ENCODE measurements around the gene GALNT5.

Gene GALNT5

GRCh38 chr2:157290525-157290924 is 33.0 kb downstream of the GALNT5 start:
- DNase-seq (ENCODE audit: low read depth in 2 of 2, low spot score in 1 of 2), result no peak

DNA sequence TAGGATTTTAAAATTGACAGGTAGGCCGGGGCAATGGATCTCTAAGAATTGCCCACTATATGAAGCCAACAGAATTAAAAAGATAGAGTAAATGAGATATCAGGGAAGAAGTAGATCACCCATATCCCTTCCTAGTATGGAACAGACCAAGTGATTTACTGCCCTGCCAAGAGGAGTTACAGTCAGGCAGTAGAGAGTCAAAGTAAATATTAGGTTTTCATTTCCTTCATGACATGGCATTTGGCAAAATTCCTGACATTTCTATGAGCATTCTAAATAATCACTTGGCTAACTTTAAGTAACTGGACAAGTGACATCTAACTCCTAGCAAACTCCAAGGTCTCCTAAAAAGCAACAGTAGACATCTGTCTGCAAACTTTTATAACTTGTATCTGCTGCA is 33.5 kb downstream of the GALNT5 start:
- no peak for DNase-seq (ENCODE audit: low read depth in 2 of 2, low spot score in 1 of 2)

DNA sequence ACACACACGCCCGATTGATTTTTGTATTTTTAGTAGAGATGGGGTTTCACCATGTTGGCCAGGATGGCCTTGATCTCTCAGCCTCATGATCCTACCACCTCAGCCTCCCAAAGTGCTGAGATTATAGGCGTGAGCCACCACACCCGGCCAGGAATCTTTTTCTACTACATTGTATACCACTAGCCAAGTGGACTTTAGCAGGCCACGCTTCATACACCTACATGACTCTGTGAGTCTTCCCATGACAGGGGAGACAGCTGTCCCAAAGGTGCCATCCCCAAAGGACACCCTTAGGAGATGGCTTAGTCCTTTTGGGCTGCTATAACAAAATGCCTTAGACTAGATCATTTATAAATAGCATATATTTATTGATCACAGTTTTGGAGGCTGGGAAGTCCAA is 35.3 kb downstream of the GALNT5 start:
- no peak for DNase-seq (ENCODE audit: low read depth in 2 of 2, low spot score in 1 of 2)

DNA sequence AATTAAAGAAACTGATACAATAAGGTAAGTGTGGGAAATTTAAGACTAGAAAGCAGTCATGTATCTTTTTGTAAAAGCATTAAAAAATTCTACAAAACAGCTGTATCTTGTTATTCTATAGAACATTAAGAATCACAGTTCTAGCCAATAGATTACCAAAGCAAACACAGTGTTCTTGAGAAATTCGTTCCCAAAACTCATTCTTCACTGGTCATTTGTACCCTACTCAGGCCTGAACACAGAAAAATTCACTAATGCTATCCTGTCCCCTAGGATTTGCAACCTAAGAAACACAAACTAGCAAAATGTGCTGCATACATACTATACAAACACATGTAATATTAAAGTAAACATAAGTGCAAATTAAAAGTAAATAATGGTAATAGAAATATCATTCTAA is 39.0 kb downstream of the GALNT5 start:
- DNase-seq (ENCODE audit: low read depth in 2 of 2, low spot score in 1 of 2), result no peak

DNA sequence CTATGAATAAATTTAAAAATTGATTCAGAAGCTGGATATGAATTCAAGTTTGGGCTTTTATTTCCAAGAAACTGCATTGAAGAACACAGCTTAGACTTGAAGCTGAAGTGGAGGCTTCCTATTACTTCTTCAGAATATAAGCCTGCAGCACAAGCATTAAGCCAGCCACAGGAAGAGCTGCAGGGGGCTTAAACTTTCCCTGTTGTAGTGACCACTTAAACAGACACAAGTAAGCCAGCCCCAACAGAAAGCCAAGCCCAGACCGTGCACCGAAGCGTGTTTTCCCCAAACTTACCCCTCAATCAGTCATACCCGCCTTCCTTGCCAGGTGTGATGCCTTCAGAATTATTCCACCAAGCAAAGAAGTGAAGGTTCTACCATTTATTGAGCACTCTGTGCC is 39.5 kb downstream of the GALNT5 start:
- DNase-seq (ENCODE audit: low read depth in 2 of 2, low spot score in 1 of 2), result no peak

GRCh38 chr2:157301307-157301706 is 43.8 kb downstream of the GALNT5 start:
- DNase-seq (ENCODE audit: low read depth in 2 of 2, low spot score in 1 of 2), result no peak

DNA sequence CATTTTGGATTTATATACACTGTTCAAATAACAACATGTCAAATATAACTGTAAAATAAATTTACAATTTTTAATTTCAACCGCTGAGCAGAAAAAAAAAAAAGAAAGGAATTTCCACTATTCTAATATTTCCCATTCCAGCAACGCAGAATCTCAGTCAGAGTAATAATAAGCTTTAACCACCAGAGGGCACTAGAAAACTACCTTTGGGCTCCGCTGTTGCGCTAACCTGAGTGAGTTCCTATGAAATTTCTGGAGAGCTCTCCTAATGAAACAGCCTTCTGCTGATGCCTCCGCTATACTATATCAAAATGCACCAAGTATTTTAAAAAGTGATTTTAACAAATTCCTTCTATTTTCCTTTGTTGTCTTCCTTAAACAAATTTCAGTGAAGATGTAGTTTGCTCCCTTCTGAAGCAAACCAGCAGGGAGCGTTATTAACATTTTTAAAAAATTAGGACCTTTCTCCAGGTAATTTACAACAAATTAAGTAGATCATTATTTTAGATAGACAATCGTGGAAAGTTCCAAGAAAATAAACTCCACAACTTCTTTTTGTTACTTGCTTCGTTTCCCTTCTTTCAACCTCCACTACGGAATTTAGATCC is 45.1 kb downstream of the GALNT5 start:
- DNase-seq (ENCODE audit: low read depth in 2 of 2, low spot score in 1 of 2), result no peak

DNA sequence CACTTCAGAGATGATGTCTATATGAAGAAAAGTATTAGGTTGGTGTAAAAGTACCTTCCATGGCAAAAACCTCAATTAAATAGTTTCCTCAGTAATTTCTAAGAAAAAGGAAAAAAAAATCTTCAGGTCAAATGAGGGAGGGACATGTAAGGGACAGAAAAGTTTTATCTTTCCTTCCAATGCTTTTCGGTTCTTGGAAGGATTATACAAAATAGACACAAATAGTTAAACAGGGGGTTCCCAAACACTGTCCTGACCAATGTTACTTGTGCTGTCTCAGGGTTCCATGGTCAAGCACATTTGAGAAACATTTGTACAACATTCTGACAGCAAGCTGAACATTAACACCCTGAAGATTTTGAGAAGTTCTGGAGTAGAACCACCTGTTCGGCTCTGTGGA is 46.1 kb downstream of the GALNT5 start:
- DNase-seq (ENCODE audit: low read depth in 2 of 2, low spot score in 1 of 2), result no peak

DNA sequence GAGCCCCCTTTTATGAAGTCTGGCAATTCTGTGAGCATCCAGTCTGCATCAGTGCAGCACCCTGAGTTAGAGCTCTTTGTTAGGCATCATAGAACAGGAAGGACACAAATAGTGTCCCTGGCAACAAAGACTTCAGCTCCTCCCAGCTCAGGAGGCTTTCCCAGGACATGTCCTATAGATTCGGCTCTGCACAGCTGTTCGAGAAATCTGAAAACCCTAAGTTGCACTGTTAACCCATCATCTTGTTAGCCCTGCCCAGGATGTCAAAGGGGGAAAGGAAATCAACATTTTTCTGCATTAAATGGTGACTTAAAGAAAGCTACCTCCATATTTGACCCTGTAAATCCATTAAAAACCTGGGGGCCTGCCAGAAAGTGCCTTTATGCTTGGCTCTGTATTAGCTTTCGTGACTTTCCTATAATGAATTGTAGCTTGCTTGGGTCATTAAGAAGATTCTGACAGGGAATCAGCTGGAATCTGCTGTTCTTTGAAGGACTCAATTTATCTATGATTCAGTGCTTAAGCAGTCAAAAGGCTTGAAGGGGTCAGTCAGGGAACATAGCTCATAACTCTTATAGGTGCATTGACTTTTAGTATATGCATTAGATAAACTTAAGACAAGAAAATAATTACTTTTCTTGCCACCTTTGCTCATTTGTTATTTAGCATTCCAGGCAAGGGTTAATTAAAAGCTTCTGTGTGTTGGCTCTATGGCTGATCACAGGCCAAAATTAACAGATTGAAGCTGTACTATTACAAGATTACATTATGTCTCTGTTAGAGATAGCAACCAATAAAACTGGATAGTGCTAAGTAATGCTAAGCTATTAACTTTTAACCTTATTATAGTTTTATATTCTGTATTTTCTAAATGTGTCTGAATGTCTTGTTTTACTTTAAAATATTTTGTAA is 47.6 kb downstream of the GALNT5 start:
- no peak for DNase-seq (ENCODE audit: low read depth in 2 of 2, low spot score in 1 of 2)

GRCh38 chr2:157305723-157306110 is 48.2 kb downstream of the GALNT5 start:
- no peak for DNase-seq (ENCODE audit: low read depth in 2 of 2, low spot score in 1 of 2)

- DNase-seq (ENCODE audit: low read depth in 2 of 2, low spot score in 1 of 2), result no peak
Observed at GRCh38 chr2:157307021-157307420, 49.5 kb downstream of the GALNT5 start.

DNA sequence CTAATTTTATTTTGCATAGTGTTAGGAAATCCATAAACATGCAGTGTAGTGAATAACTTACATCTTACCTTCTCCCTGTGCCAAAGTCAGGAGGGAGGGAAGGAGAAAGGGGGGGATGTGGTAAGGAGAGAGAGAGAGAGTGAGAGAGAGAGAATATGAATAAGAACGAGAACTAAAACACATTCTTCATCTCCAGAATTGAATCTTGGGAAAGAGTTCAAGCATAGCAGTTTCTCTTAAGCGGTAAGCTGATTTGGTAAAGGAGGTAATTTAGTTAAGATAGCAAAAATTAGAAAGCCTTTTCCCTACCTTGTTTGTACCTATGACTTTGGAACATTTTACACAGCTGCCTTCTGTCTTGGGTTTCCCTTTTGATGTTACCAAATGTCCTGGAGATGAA is 52.4 kb downstream of the GALNT5 start:
- DNase-seq (ENCODE audit: low read depth in 2 of 2, low spot score in 1 of 2), result no peak

DNA sequence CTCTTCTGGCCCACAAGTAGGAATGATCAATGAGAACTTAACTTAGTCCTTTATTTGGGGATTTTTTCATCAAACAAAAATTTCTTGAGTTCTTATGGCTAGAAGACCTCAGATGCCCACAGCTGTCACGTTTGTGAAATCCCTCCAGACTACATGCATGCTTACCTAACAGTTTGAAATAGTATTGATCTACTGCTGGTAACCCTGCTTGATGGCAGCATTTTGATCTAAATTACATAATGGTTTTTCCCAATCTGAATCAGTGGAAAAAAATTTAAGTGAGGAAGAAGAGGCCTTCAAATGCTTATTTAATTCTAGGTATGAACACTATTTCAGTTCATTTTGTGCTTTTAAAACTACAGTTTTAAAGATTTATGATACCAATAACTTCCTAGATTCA is 54.2 kb downstream of the GALNT5 start:
- no peak for DNase-seq (ENCODE audit: low read depth in 2 of 2, low spot score in 1 of 2)

- DNase-seq (ENCODE audit: low read depth in 2 of 2, low spot score in 1 of 2), result no peak
Observed at GRCh38 chr2:157312866-157313486, 55.5 kb downstream of the GALNT5 start.

DNA sequence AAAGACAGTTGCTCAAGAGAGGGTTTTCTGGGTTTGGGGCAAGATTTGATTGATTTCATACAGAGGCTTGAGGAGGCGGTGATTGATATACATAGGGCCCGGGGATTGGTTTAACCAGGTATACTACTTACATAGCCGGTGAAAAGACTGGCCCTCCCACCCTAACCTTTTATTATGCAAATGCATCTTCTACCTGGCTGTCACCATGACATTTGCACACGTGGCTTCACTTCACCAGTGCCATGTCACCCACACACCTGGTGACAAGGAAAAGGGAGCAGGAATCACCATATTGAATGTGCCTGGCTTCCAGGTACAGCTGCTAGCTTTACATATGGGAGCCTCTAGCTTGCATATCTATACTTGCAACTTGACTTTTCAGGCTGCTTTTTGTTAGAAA is 58.4 kb downstream of the GALNT5 start:
- DNase-seq (ENCODE audit: low read depth in 2 of 2, low spot score in 1 of 2), result no peak

DNA sequence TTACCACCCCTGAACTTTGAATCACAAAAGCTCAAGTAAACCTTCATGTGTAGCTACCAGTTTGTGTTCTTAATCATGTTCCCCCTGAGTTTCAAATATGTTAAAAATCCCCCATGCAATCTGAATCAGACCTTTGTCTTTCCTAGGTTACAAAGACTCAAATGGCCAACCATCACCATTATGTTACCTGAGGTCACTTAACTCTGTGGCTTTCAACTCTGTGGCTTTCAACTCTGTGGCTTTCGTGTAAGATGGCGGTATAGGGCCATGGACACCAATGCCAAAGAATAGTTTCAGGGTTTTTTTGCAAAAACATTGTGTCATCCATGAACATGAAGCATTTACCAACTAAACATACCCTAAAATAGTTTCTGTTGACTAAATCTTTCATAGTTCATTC is 61.4 kb downstream of the GALNT5 start:
- DNase-seq (ENCODE audit: low read depth in 2 of 2, low spot score in 1 of 2), result no peak

- DNase-seq (ENCODE audit: low read depth in 2 of 2, low spot score in 1 of 2), result no peak
Observed at GRCh38 chr2:157319795-157320194, 62.3 kb downstream of the GALNT5 start.

- DNase-seq (ENCODE audit: low read depth in 2 of 2, low spot score in 1 of 2), result no peak
Observed at GRCh38 chr2:157320409-157320808, 62.9 kb downstream of the GALNT5 start.

GRCh38 chr2:157321466-157321865 is 64.0 kb downstream of the GALNT5 start:
- DNase-seq (ENCODE audit: low read depth in 2 of 2, low spot score in 1 of 2), result no peak

- DNase-seq (ENCODE audit: low read depth in 2 of 2, low spot score in 1 of 2), result no peak
Observed at GRCh38 chr2:157322432-157322831, 64.9 kb downstream of the GALNT5 start.

GRCh38 chr2:157324331-157324843 is 66.9 kb downstream of the GALNT5 start:
- DNase-seq (ENCODE audit: low read depth in 2 of 2, low spot score in 1 of 2), result no peak

DNA sequence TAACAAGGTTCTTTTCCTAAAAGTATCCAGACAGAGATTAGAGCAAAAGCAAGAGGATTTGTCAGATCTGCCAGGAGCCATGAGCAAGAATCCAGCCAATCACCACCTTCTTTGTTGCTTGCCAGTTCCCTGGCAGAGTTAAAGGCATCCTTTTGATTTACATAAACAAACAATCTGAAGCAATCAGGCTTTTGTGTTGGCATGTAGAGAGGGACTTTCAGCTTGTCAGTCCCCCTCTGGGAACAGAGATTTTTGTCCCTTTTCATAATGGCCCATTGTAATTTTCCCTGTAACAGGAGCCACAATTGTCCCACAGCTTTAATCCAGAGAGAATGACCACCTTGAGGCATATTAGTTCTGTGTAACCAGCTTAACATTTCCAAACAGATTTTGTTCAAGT is 68.3 kb downstream of the GALNT5 start, which contains the start of gene ERMN:
ERMN (minus strand) TSS at position 39 of the 400 bp plus-strand sequence. CDS start 182 bp downstream, outside the sequence.
- no peak for DNase-seq (ENCODE audit: low read depth in 2 of 2, low spot score in 1 of 2)

Data from stimulated activated CD8-positive, alpha-beta memory T cell treated with anti-CD3 and anti-CD28 coated beads, Interleukin-4, amount 100 ng/mL, for 1 hour (primary cell).